B cell (primary cell): ENCODE results near the gene CSNK1E.

Source experiments
- EZH2 ChIP-seq: IDR thresholded peaks from 2 replicates; pipeline ENCODE4 v1.6.1; 2012; ENCODE audit warnings: borderline replicate concordance, low read depth, mild to moderate bottlenecking, moderate library complexity, low read length; ENCODE audit not compliant: insufficient read depth, poor library complexity, severe bottlenecking
- TF ChIP-seq, protein P1 (sequence below): fragments of 200-600 bp; IDR thresholded peaks from one replicate; pipeline ENCODE4 v1.8.0; 2022; ENCODE audit warnings: antibody characterized with exemption, mild to moderate bottlenecking

DNA sequence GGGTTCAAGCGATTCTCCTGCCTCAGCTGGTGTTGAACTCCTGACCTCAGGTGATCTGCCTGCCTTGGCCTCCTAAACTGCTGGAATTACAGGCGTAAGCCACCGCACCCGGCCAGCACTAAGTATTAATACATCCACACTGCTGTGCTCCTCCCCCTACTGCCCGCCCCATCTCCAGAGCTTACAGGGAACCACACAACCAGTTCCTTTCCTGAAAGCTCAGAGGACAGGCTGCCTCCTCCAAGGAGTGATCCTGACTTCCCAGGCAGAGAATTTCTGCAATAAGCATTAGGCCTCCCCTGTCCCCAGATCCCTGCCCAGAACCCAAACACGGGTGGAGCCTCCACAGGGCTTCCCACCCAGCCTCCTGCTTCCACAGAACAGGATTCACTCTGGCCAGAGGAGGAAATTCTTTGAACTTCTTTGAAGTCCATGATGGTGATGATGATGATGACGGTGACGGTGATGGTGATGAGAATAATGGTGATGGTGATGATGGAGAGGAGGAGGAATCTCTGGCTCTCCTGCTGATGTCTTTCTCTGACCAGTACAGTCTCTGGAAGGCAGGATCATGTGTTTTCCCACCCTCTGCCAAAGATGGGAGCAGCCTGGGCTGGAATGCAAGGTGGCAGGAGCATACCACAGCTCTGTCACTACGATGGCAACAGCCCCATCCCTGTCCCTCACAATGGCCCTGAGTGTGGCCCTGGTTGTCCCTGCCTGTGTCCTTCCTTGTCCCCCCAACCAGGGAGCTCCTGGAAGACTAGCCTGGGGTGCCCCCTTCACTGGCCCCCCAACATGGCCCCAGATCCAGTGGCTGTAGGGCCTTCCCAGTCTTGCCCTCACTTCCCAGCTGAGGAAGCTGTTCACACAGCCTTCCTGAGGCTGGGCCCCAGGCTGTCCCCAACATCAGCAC is 33.5 kb upstream of the CSNK1E start:
- TF ChIP-seq, protein P1, sequence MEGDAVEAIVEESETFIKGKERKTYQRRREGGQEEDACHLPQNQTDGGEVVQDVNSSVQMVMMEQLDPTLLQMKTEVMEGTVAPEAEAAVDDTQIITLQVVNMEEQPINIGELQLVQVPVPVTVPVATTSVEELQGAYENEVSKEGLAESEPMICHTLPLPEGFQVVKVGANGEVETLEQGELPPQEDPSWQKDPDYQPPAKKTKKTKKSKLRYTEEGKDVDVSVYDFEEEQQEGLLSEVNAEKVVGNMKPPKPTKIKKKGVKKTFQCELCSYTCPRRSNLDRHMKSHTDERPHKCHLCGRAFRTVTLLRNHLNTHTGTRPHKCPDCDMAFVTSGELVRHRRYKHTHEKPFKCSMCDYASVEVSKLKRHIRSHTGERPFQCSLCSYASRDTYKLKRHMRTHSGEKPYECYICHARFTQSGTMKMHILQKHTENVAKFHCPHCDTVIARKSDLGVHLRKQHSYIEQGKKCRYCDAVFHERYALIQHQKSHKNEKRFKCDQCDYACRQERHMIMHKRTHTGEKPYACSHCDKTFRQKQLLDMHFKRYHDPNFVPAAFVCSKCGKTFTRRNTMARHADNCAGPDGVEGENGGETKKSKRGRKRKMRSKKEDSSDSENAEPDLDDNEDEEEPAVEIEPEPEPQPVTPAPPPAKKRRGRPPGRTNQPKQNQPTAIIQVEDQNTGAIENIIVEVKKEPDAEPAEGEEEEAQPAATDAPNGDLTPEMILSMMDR = no peak
- no peak for TF ChIP-seq EZH2
